ENCODE measurements around the gene LMO4. TPM values are rescaled to one million over a fixed set of nuclear protein-coding genes. Genes with fewer than 3 reads are reported as not detected.

LMO4 gene
- total and polyA plus RNA-seq, 12 donors, result 19.8 to 60.5 (median 27.7) TPM

- DNase-seq (no peak), ATAC-seq (no peak)
- 87 to 89% methylated on average over 5 of the region's 5 CpGs for WGBS, 2 donors
- no peak for TF ChIP-seq CTCF (IDR thresholded peaks at IDR 0.05)
- H3K4me3 ChIP-seq, result no peak overlapping the region
- intact Hi-C loops (cut with DNase I), result no loop called here
- H3K27ac ChIP-seq, result no peak overlapping the region
- no peaks in the 10 kb centered on the region for H3K27me3 ChIP-seq
- H3K4me1 ChIP-seq, result peaks cover 0 to 6% (median 0%) of the 10 kb centered on the region in 9 donors
- peaks cover 0 to 5% (median 0%) of the 10 kb centered on the region in 9 donors for H3K36me3 ChIP-seq
- H3K9me3 ChIP-seq, result peaks cover 0 to 6% (median 0%) of the 10 kb centered on the region in 11 donors
These were observed 27.9 kb downstream of the LMO4 start for GRCh38 chr1:87356591-87356990.

- no peak for ATAC-seq
- H3K27ac ChIP-seq, result no peak overlapping the region
- DNase-seq, result no peak
- peaks cover 0 to 6% (median 0%) of the 10 kb centered on the region in 11 donors for H3K9me3 ChIP-seq
- WGBS, 2 donors, result 89 to 96% methylated on average over 1 of the region's 1 CpG
- H3K36me3 ChIP-seq, result peaks cover 0 to 5% (median 0%) of the 10 kb centered on the region in 9 donors
- H3K27me3 ChIP-seq, result no peaks in the 10 kb centered on the region
- H3K4me1 ChIP-seq, result peaks cover 0 to 6% (median 0%) of the 10 kb centered on the region in 9 donors
- TF ChIP-seq CTCF (IDR thresholded peaks at IDR 0.05), result no peak
- intact Hi-C loops (cut with DNase I), result no loop called here
- no peak overlapping the region for H3K4me3 ChIP-seq
These were observed 29.5 kb downstream of the LMO4 start for GRCh38 chr1:87358219-87358618.

GRCh38 chr1:87359586-87359985 is 30.9 kb downstream of the LMO4 start:
- intact Hi-C loops (cut with DNase I), result no loop called here
- WGBS, 2 donors, result 95 to 96% methylated on average over 1 of the region's 1 CpG
- H3K4me3 ChIP-seq, result no peak overlapping the region
- H3K4me1 ChIP-seq, result peaks cover 0 to 6% (median 0%) of the 10 kb centered on the region in 9 donors
- no peak overlapping the region for H3K27ac ChIP-seq
- peaks cover 0 to 5% (median 0%) of the 10 kb centered on the region in 9 donors for H3K36me3 ChIP-seq
- peaks cover 0 to 6% (median 0%) of the 10 kb centered on the region in 11 donors for H3K9me3 ChIP-seq
- ATAC-seq, result no peak
- DNase-seq, result no peak
- H3K27me3 ChIP-seq, result no peaks in the 10 kb centered on the region
- no peak for TF ChIP-seq CTCF (IDR thresholded peaks at IDR 0.05)

GRCh38 chr1:87362063-87362833 is 33.6 kb downstream of the LMO4 start:
- Histone ChIP-seq H3K9me3 (peaks cover 0 to 12% (median 0%) of the 10 kb centered on the region in 11 donors), H3K4me1 (peaks cover 0 to 3% (median 1%) of the 10 kb centered on the region in 9 donors), H3K27me3 (no peaks in the 10 kb centered on the region), H3K27ac (no peak overlapping the region), H3K36me3 (peaks cover 0 to 5% (median 0%) of the 10 kb centered on the region in 9 donors), H3K4me3 (no peak overlapping the region)
- intact Hi-C loops (cut with DNase I), result no loop called here
- 74 to 79% methylated on average over 5 of the region's 5 CpGs for WGBS, 2 donors
- no peak for TF ChIP-seq CTCF (IDR thresholded peaks at IDR 0.05)
- no peak for DNase-seq
- no peak for ATAC-seq
